ENCODE measurements around the gene LYSMD2. TPM values are rescaled to one million over a fixed set of nuclear protein-coding genes. Genes with fewer than 3 reads are reported as not detected.
A peak's percentile ranks its signal among the peaks of the same experiment; 100 is the strongest.

LYSMD2 gene
- total RNA-seq, 1 donor from 2014 or later: 5.0 TPM

- DNase-seq (ENCODE audit: low spot score, unreplicated experiment): no peak
- H3K27ac Mint-ChIP-seq: no peak overlapping the region
- TF ChIP-seq CTCF (IDR thresholded peaks at IDR 0.05; ENCODE audit: unreplicated experiment): no peak
- peaks cover 58% of the 10 kb centered on the region for H3K27me3 Mint-ChIP-seq
- no peaks in the 10 kb centered on the region for H3K36me3 Mint-ChIP-seq (ENCODE audit: insufficient read depth)
- no peak overlapping the region for H3K4me3 Mint-ChIP-seq (ENCODE audit: low read depth)
- H3K4me1 Mint-ChIP-seq (ENCODE audit: low read depth): peaks cover 4% of the 10 kb centered on the region
- no peaks in the 10 kb centered on the region for H3K9me3 Mint-ChIP-seq (ENCODE audit: low read depth)
Measured at GRCh38 chr15:51754267-51754666, 16.8 kb upstream of the LYSMD2 start.

- Mint-ChIP-seq H3K27ac (no peak overlapping the region), H3K4me3 (ENCODE audit: low read depth) (peak overlapping the region; percentile 85), H3K36me3 (ENCODE audit: insufficient read depth) (no peaks in the 10 kb centered on the region), H3K27me3 (peaks cover 68% of the 10 kb centered on the region), H3K4me1 (ENCODE audit: low read depth) (peaks cover 4% of the 10 kb centered on the region), H3K9me3 (ENCODE audit: low read depth) (no peaks in the 10 kb centered on the region)
- DNase-seq (ENCODE audit: low spot score, unreplicated experiment): no peak
- TF ChIP-seq CTCF (IDR thresholded peaks at IDR 0.05; ENCODE audit: unreplicated experiment): no peak
Measured at GRCh38 chr15:51752888-51753287, 15.4 kb upstream of the LYSMD2 start.

- TF ChIP-seq CTCF (IDR thresholded peaks at IDR 0.05; ENCODE audit: unreplicated experiment): no peak
- H3K27ac Mint-ChIP-seq: no peak overlapping the region
- no peaks in the 10 kb centered on the region for H3K9me3 Mint-ChIP-seq (ENCODE audit: low read depth)
- peaks cover 73% of the 10 kb centered on the region for H3K27me3 Mint-ChIP-seq
- H3K36me3 Mint-ChIP-seq (ENCODE audit: insufficient read depth): no peaks in the 10 kb centered on the region
- peak; percentile 23 for DNase-seq (ENCODE audit: low spot score, unreplicated experiment)
- peaks cover 4% of the 10 kb centered on the region for H3K4me1 Mint-ChIP-seq (ENCODE audit: low read depth)
- H3K4me3 Mint-ChIP-seq (ENCODE audit: low read depth): peak overlapping the region; percentile 85
Measured at GRCh38 chr15:51751697-51752683, 14.5 kb upstream of the LYSMD2 start.

- TF ChIP-seq CTCF (IDR thresholded peaks at IDR 0.05; ENCODE audit: unreplicated experiment): no peak
- peak; percentile 30 for DNase-seq (ENCODE audit: low spot score, unreplicated experiment)
- H3K9me3 Mint-ChIP-seq (ENCODE audit: low read depth): no peaks in the 10 kb centered on the region
- H3K4me1 Mint-ChIP-seq (ENCODE audit: low read depth): peaks cover 4% of the 10 kb centered on the region
- peak within 1 kb of the TSS; percentile 85 for H3K4me3 Mint-ChIP-seq (ENCODE audit: low read depth)
- no peak within 1 kb of the TSS for H3K27ac Mint-ChIP-seq
- H3K27me3 Mint-ChIP-seq: peaks cover 76% of the 10 kb centered on the region
- H3K36me3 Mint-ChIP-seq (ENCODE audit: insufficient read depth): no peaks in the 10 kb centered on the region
Measured at GRCh38 chr15:51750792-51751696, 13.6 kb upstream of the LYSMD2 start, which contains the start of gene TMOD2. TSS of gene TMOD2 (plus strand) at chr15:51751597. CDS start at chr15:51766442, 14,845 bp downstream.

GRCh38 chr15:51750186-51750585, 12.7 kb upstream of the LYSMD2 start:
- Mint-ChIP-seq H3K9me3 (ENCODE audit: low read depth) (no peaks in the 10 kb centered on the region), H3K36me3 (ENCODE audit: insufficient read depth) (no peaks in the 10 kb centered on the region), H3K27me3 (peaks cover 75% of the 10 kb centered on the region), H3K27ac (no peak overlapping the region), H3K4me1 (ENCODE audit: low read depth) (peaks cover 4% of the 10 kb centered on the region), H3K4me3 (ENCODE audit: low read depth) (peak overlapping the region; percentile 45)
- TF ChIP-seq CTCF (IDR thresholded peaks at IDR 0.05; ENCODE audit: unreplicated experiment): no peak
- DNase-seq (ENCODE audit: low spot score, unreplicated experiment): no peak

All from progenitor cell of endocrine pancreas (in vitro differentiated cells).